ENCODE data around the gene PAQR6.
"Not testable (repeated sequence)": the region's sequence is repeated elsewhere in the genome, so short reads cannot be mapped to it uniquely, and the experiment has no call there.

Gene PAQR6

DNA sequence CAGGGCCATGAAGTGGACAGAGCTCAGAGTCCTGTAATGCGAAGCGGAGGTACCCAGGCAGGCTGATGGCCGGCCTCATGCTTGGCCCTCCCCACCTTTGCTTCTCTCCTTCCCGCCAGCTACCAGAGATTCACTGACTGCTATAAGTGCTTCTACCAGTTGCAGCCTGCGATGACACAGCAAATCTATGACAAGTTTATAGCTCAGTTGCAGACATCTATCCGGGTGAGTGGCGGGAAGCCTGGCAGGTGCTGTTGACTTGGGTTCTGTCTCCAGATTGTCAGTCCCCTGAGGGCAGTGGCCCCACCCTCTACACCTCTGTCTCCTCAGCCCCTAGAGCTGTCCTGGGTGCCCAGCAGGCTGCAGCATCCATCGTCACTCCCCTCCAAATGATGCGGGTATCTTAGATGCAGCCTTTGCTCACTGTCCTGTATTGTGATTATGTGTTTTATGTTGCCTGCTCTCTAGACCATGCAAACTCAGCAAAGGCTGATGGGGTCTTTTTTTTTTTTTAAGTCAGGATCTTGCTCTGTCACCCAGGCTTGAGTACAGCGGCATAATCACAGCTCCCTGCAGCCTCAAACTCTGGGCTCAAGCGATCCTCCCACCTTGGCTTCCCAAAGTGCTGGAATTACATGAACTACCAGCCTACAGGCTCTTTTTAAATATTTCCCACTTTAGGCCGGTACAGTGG lies 15.5 kb downstream of the PAQR6 start:
- no peak for DNase-seq (ENCODE audit: low spot score)

DNA sequence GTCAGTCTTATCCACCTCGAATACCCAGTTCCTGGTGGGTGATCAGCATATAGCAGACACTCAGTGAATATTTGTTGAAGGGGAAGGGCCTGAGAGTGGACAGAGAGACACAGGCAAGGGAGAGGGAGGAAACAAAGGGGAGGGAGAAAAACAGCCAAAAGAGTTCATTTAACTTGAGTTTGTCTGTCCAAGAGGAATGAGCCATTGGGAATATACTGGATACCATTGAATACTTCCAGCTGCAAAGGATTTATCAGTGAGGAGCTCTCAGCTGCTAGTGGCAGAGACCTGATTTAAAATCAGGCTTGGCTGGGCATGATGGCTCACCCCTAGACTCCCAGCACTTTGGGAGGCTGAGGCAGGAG lies 17.4 kb downstream of the PAQR6 start:
- DNase-seq (ENCODE audit: low spot score), result no peak

DNA sequence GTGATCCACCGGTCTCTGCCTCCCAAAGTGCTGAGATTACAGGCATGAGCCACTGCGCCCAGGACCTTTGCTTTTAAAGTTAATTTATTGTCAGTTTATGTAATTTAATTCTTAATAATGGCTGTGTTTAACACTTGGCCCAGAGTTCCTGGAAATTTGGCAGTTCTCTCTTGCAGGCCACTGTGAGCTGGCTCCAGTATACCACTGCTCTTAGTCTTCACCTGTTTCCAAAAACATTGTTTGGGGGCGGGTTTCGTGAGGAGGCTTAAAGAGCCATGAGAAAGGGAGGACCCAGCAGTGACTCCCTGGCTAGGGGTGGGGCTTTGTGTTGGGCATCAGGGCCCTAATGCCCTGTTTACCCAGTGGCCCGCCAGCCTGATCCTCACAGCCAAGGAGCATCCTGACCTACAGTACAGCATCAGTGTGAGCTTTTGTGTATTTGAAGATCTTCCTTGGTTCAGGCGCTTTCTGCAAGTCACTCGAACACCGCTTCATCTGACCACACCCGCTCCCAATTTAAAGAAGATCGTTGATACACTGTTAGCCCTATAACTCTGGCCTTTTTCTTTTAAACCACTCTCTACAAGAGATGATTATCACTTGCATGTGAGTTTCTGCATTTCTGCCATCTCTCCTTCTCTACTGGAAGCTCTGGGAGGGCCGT lies 17.9 kb downstream of the PAQR6 start:
- no peak for DNase-seq (ENCODE audit: low spot score)

DNA sequence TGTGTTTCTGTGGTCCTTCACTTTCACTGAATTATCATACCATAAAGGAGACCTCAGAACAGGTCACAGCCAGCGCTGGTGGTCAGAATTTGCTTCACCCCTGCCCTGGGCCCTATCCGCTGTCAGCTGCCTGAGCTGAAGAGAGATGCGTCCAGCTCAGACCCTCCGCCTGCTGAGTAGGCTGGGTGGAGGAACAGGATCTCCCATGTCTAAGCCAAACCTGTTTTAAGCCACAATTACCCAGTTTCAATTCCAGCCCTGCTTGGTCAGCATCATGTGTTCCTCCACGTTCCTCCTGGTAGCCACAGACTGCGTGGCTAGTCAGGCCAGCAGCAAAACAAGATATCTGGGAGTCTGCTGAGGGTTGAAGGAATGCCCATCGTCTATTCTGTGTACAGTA lies 19.4 kb downstream of the PAQR6 start:
- no peak for DNase-seq (ENCODE audit: low spot score)

DNA sequence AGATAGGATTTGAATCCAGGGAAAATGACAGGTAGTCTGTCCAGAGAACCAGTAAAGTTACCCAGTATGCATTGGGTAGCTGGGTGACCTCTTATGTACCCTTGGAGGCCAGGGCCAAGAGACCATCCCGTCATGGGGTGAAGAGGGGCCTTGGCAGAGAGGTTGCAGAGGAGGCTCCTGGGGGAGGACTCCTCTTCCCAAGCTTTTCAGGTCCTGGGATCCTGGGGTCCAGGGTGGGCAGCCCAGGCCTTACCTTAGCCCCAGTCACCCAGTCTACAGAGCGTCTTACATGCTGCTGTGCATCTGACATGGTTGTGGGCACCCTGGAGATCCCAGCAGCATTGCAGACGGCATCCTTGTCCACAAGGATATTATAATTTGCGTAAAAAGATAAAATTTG lies 21.1 kb downstream of the PAQR6 start:
- DNase-seq (ENCODE audit: low spot score), result no peak

DNA sequence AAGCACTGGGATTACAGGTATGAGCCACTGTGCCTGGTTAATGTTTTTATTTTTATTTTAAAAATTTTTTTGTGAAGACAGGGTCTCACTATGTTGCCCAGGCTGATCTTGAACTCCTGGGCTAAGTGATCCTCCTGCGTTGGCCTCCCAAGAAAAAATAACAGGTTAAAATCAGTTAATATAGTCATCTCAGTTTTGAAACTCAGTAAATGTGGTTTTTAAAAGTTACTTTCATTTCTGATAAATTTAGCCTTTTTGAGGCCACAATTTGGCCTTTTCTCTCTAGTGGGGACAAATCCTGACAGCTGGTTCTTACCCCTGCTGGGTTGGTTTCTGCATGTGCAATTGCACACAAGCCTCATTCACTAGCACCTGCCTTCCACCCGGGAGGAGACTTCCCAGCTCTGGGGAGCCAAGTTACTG lies 21.7 kb downstream of the PAQR6 start:
- DNase-seq (ENCODE audit: low spot score), result no peak

DNA sequence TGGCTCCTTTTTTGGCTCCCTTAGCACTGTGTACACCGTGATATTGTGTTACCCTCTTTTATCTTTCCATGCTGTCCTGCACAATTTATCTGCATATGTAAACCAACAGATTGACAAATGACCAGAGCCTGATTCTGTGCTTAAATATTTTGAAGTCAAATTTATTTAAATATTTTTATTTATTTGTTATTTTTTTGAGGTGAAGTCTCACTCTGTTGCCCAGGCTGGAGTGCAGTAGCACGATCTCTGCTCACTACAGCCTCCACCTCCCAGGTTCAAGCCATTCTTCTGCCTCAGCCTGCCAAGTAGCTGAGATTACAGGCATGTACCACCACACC lies 22.2 kb downstream of the PAQR6 start:
- DNase-seq (ENCODE audit: low spot score), result no peak

DNA sequence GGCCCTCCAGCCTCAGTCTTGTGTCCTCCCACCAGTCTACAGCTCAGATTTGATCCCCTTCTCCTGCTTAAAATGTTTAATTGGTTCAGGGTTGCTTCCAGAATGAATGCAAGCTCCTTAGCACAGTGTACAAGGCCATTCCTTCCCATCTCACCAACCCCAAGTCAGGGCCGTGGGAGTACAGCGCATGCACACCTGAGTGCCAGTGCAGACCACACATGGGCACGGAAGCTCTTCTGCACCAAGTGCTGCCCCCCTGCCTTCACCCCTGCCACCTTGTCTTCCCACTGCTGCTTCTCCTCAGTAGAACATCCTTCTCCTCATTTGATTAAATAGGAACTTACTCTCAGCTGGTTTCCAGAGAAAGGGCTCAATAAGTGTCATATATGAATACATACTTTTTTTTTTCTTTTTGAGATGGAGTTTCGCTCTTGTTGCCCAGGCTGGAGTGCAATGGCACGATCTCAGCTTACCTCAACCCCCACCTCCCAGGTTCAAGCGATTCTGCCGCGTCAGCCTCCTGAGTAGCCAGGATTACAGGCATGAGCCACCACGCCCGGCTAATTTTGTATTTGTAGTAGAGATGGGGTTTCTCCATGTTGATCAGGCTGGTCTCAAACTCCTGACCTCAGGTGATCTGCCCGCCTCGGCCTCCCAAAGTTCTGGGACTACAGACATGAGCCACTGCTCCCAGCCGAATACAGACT lies 25.7 kb downstream of the PAQR6 start:
- DNase-seq (ENCODE audit: low spot score), result no peak

DNA sequence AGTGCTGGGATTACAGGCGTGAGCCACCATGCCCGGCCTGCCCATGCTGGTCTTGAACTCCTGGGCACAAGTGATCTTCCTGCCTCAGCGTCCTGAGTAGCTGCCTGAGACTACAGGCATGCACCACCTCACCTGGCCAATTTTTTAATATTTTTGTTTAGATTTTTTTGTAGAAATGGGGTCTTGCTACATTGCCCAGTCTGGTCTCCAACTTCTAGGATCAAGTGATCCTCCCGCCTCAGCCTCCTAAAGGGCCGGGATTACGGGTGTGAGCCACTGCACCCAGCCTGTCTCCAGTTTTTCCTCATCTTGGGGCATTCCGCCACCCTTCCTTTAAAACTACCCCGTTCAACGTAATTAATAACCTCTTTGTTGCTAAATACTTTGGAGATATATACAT lies 27.6 kb downstream of the PAQR6 start:
- DNase-seq (ENCODE audit: low spot score), result no peak

DNA sequence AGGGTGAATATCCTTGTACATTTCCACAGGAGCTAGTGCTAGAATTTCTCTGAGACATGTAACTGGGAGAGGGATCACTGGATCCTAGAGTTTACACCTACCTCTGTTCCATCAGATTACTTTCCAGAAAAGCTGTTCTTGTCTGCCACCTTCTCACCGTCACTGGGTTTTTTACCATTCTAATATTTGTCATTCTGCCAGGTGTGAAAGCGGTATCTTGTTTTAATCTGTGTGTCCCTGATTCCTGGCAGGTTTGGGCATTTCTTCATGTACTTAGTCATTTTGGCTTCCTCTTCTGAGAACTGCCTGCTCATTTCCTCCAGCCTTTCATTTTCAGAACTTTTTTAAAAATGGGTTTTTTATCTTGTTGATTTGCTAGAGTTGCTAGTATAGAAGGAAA lies 30.0 kb downstream of the PAQR6 start:
- DNase-seq (ENCODE audit: low spot score), result no peak

DNA sequence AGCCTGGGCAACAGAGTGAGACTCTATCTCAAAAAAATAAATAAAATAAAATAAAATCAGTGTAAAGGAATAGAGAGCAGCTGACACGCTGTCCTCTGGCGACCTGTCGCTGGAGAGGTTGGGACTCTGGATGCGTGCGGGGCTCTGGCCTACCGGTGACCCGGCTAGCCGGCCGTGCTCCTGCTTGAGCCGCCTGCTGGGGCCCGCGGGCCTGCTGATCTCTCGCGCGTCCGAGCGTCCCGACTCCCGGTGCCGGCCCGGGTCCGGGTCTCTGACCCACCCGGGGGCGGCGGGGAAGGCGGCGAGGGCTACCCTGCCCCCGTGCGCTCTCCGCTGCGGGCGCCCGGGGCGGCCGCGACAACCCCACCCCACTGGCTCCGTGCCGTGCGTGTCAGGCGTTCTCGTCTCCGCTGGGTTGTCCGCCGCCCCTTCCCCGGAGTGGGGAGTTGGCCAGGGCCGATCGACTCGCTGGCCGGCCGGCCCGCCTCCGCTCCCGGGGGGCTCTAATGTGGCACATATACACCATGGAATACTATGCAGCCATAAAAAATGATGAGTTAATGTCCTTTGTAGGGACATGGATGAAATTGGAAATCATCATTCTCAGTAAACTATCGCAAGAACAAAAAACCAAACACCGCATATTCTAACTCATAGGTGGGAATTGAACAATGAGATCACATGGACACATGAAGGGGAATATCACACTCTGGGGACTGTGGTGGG lies 31.3 kb downstream of the PAQR6 start:
- not testable (repeated sequence) for DNase-seq (ENCODE audit: low spot score)

DNA sequence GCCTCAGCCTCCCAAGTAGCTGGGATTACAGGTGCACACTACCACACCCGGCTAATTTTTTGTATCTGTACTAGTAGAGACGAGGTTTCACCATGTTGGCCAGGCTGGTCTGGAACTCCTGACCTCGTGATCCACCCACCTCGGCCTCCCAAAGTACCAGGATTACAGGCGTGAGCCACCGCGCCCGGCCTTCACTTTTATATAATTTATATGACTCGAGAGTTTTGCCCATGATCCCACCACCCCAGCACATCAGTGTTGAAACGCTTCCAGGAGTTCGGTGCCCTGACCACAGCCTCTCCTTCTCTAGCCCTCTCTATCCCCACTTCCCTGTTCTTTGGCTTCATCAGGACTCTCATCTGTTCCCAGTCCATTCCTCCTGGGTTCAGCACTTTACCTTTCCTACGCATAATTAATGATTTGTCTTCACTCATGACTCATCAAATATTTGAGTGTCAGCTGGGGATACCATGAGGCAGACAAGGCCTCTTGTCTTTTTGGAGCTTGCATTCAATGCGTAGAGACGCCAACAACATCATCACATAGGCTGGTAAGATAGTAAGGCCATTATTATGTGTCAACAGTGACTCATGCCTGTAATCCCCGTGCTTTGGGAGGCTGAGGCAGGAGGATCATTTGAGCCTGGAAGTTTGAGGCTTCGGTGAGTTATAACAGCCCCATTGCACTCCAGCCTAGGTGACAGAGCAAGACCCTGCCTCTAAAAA lies 33.7 kb downstream of the PAQR6 start:
- DNase-seq (ENCODE audit: low spot score), result no peak

DNA sequence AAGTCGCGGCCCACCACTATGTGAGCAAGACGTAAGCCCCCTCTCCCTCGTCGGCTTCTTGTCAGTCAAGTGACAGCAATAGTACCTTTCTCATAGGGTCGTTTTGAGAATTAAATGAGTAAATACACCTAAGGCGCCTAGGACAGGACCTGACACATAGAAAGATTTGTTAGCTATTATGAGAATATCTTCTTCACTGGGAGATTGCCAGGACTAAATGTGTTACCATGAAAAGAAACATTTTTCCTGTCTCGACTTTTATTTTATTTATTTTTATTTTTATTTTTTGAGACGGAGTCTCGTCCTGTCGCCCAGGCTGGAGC lies 34.3 kb downstream of the PAQR6 start:
- no peak for DNase-seq (ENCODE audit: low spot score)

DNA sequence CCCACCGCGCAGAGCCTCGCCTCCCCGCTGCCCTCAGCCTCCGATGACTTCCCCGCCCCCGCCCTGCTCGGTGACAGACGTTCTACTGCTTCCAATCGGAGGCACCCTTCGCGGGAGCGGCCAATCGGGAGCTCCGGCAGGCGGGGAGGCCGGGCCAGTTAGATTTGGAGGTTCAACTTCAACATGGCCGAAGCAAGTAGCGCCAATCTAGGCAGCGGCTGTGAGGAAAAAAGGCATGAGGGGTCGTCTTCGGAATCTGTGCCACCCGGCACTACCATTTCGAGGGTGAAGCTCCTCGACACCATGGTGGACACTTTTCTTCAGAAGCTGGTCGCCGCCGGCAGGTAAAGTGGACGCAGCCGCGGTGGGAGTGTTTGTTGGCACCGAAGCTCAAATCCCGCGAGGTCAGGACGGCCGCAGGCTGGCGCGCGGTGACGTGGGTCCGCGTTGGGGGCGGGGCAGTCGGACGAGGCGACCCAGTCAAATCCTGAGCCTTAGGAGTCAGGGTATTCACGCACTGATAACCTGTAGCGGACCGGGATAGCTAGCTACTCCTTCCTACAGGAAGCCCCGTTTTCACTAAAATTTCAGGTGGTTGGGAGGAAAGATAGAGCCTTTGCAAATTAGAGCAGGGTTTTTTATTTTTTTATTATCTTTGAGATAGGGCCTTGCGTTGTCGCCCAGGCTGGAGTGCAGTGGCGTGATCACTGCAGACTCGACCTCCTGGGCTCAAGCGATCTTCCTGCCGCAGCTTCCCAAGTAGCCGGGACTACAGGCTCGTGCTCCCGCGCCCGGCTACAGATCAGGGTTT lies 34.8 kb downstream of the PAQR6 start, which contains the start of gene PMF1:
Gene PMF1 (plus strand): TSS at position 175 of the 811 bp plus-strand sequence. CDS start 9 bp downstream, at position 184.
- DNase-seq (ENCODE audit: low spot score), result peak; percentile 100

DNA sequence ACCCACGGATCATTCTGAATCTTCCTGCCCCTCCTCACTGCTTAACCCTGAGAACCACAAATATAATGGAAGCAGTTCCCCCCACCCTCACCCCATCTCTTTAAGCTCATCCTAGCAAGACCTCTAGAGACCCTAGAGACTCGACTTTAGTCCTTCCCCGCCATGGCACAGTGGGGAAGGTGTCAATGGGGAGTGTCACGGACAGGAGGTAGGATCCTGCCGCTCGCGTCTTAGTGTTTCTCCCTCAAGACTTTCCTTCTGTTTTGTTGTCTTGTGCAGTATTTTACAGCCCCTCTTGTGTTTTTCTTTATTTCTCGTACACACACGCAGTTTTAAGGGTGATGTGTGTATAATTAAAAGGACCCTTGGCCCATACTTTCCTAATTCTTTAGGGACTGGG lies 35.7 kb downstream of the PAQR6 start:
- no peak for DNase-seq (ENCODE audit: low spot score)

DNA sequence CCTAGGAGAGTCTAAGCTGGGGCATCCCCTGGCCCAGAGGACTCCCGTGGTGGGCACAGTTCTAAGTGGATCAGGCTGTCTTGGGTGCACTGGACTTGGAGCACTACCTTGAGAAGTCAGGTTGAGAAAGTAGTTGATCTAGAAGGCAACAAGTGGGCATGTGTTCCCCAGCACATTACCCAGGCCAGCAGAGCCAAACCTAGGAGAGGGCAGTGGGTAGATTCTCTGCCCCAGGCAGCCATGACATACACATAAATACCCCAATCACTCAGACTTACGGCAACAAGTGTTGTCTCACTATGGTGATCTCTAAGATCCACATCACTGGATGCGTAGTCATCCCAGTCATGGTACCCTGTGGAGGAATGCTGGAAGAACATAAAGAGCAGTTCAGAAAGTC lies 36.6 kb downstream of the PAQR6 start:
- DNase-seq (ENCODE audit: low spot score), result no peak

DNA sequence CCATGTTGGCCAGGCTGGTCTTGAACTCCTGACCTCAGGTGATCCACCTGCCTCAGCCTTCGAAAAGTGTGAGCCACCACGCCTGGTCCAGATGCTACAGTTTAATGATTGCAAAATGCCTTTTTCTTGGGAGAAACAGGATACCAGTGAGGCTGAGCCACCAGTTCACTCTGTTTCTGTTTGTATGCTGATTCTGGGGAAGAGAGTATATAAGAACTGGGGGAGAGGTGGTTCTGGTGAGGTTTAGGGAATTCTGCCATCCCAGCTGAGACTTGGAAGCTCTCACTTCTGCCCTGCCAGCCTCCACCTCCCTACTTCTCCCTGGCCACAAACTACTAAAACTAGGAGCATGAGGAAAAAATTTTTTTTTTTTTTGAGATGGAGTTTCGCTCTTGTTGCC lies 43.2 kb downstream of the PAQR6 start:
- DNase-seq (ENCODE audit: low spot score), result no peak

DNA sequence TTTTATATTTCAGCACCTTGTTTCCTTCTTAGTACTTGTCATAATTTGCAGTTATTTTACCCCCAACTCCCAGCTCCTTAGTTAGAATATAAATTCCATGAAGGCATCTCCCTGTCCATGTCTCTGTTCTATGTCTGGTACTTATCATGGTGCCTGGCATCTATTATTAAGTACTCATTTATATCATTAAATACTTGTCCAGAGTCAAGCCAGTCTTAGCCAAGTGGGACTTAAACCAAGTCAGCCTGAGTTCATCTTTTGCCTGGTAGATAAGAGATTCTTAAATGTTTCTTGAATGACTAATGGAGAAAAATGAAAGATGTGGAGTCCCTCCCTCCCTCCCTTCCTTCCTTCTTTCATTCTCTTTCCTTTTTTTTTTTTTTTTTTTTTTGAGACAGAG lies 44.5 kb downstream of the PAQR6 start:
- no peak for DNase-seq (ENCODE audit: low spot score)

DNA sequence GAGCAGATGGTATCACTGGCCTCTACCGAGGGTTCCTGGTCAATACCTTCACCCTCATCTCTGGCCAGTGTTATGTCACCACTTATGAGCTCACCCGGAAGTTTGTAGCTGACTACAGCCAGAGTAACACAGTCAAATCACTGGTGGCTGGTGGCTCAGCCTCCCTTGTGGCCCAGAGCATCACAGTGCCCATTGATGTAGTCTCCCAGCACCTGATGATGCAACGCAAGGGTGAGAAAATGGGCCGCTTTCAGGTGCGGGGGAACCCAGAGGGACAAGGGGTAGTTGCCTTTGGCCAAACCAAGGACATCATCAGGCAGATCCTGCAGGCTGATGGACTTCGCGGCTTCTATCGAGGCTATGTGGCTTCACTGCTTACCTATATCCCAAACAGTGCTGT lies 47.8 kb downstream of the PAQR6 start:
- DNase-seq (ENCODE audit: low spot score), result no peak

DNA sequence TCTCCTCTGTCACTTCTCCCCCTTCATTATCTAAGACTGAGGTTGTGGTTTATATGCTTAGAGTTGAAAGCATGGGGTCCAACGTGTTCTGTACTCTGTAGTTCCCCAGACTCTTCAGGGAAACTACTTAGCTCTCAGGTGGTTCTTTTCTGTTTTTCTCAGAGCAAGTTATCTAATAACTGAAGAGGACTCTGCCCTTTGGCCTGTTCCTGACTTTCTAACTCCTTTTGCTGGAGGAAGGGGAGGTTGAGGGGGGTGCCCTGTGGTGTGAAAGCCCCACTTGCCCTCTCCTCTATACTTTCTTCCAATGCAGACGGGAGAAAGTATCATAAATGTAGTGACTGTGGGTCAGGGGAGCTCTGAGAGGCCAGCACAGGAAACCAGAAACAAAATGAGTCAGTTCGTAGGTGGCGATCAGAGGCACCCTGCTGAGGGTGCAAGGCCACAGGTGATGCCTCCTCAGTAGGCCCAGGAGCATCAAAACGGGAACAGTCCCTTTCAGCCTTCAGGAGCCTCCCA lies 49.0 kb downstream of the PAQR6 start:
- no peak for DNase-seq (ENCODE audit: low spot score)

DNA sequence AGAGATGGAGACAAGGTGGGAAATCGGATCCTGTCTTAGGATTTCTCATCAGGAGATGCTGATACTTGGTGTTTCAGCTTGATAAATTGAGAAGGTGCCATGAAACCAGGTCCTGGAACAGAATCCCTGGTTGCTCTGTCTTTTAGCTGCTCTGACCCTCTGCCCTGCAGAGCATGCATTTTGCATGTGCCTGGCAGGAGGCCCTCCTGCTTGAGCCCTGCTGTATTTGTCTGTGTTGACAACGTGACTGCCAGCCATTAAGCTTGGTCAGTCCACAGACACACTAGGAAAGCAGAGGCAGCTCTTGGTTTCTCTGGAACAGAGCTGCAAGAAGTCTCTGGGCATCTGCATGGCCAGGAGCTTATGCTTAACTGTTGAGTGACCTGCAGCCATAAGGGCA lies 51.4 kb downstream of the PAQR6 start:
- DNase-seq (ENCODE audit: low spot score), result no peak

Data from HuH-7 (cell line).